WTC11 (cell line): Measurements from ENCODE around the gene IFNA1. TPM values are rescaled to one million over a fixed set of nuclear protein-coding genes. Genes with fewer than 3 reads are reported as not detected.

Experiments used
- ATAC-seq: fragments of 200-7000 bp; cut with Tn5 transposase; 2 replicates; pipeline ENCODE4 v1.10.0; 2021; ENCODE audit warnings: mild to moderate bottlenecking, moderate library complexity
- CTCF ChIA-PET: fragments of 300-600 bp; sonication (Branson Sonifier 250); formaldehyde crosslinking; loops from one replicate; lab custom pipeline; 2021; ENCODE audit warnings: antibody characterized with exemption; lab: Charles Lee
- POLR2A ChIA-PET: fragments of 350-600 bp; sonication (Branson Sonifier 250); formaldehyde crosslinking; loops from one replicate; lab custom pipeline; 2021; ENCODE audit warnings: antibody characterized with exemption; lab: Charles Lee
- DNase-seq: peaks from one replicate; pipeline ENCODE4 v3.0.0; 2021; ENCODE audit warnings: low spot score
- H3K27ac Mint-ChIP-seq: 2 replicates; pipeline ENCODE4 v1.8.0; 2021; ENCODE audit warnings: mixed read lengths
- H3K27me3 Mint-ChIP-seq: 2 replicates; pipeline ENCODE4 v1.8.0; 2021; ENCODE audit warnings: low read depth, mild to moderate bottlenecking, moderate library complexity, mixed read lengths
- H3K36me3 Mint-ChIP-seq: 2 replicates; pipeline ENCODE4 v1.8.0; 2021; ENCODE audit warnings: mixed read lengths
- H3K4me1 Mint-ChIP-seq: 2 replicates; pipeline ENCODE4 v1.8.0; 2022; ENCODE audit warnings: mixed read lengths
- H3K4me3 Mint-ChIP-seq: 2 replicates; pipeline ENCODE4 v1.8.0; 2021; ENCODE audit warnings: mild to moderate bottlenecking, moderate library complexity, mixed read lengths
- H3K9me3 Mint-ChIP-seq: 2 replicates; pipeline ENCODE4 v1.8.0; 2021; ENCODE audit warnings: mixed read lengths
- ATF2 ChIP-seq: sonication (generic); formaldehyde crosslinking; IDR thresholded peaks from 2 replicates; pipeline ENCODE4 v1.8.1; 2022; ENCODE audit warnings: low read depth, missing genetic modification reagents, borderline replicate concordance
- ATF6 ChIP-seq: sonication (generic); formaldehyde crosslinking; IDR thresholded peaks from 2 replicates; pipeline ENCODE4 v1.8.1; 2023; ENCODE audit warnings: mild to moderate bottlenecking, missing genetic modification reagents
- CREM ChIP-seq: sonication (generic); formaldehyde crosslinking; IDR thresholded peaks from 2 replicates; pipeline ENCODE4 v1.8.1; 2022; ENCODE audit warnings: mild to moderate bottlenecking, missing genetic modification reagents, moderate library complexity
- ELF4 ChIP-seq: sonication (generic); formaldehyde crosslinking; IDR thresholded peaks from 2 replicates; pipeline ENCODE4 v1.8.1; 2022; ENCODE audit warnings: low read depth, mild to moderate bottlenecking, moderate library complexity, missing genetic modification reagents
- ERG ChIP-seq: fragments of 250-450 bp; sonication (Bioruptor Pico); IDR thresholded peaks from 2 replicates; pipeline ENCODE4 v1.8.0; 2021; ENCODE audit warnings: mild to moderate bottlenecking
- ESRRA ChIP-seq: sonication (generic); formaldehyde crosslinking; IDR thresholded peaks from 2 replicates; pipeline ENCODE4 v1.8.1; 2022; ENCODE audit warnings: mild to moderate bottlenecking, missing genetic modification reagents, borderline replicate concordance
- ETV6 ChIP-seq: sonication (generic); formaldehyde crosslinking; IDR thresholded peaks from 2 replicates; pipeline ENCODE4 v1.8.1; 2022; ENCODE audit warnings: mild to moderate bottlenecking, missing genetic modification reagents
- FOXJ3 ChIP-seq: sonication (generic); formaldehyde crosslinking; IDR thresholded peaks from 2 replicates; pipeline ENCODE4 v1.9.0; 2021; ENCODE audit warnings: missing genetic modification reagents, mild to moderate bottlenecking, borderline replicate concordance
- FOXP1 ChIP-seq: sonication (generic); formaldehyde crosslinking; IDR thresholded peaks from 2 replicates; pipeline ENCODE4 v1.8.0; 2022; ENCODE audit warnings: missing genetic modification reagents, mild to moderate bottlenecking, moderate library complexity, borderline replicate concordance
- GRHL2 ChIP-seq: fragments of 250-450 bp; sonication (Bioruptor Pico); IDR thresholded peaks from 2 replicates; pipeline ENCODE4 v1.8.0; 2022; ENCODE audit warnings: mild to moderate bottlenecking, moderate library complexity; ENCODE audit not compliant: insufficient replicate concordance, severe bottlenecking
- HMGA2 ChIP-seq: fragments of 250-450 bp; sonication (Bioruptor Pico); IDR thresholded peaks from 2 replicates; pipeline ENCODE4 v1.4.0; 2021; ENCODE audit warnings: mild to moderate bottlenecking, moderate library complexity
- JAZF1 ChIP-seq: fragments of 250-450 bp; sonication (Bioruptor Pico); IDR thresholded peaks from 2 replicates; pipeline ENCODE4 v1.9.0; 2021; ENCODE audit warnings: moderate library complexity, mild to moderate bottlenecking, inconsistent platforms
- KAT7 ChIP-seq: sonication (generic); formaldehyde crosslinking; IDR thresholded peaks from 2 replicates; pipeline ENCODE4 v1.8.1; 2023; ENCODE audit warnings: missing genetic modification reagents, mild to moderate bottlenecking, borderline replicate concordance
- NFYB ChIP-seq: sonication (generic); formaldehyde crosslinking; conservative IDR thresholded peaks from 2 replicates; pipeline ENCODE4 v1.8.0; 2022; ENCODE audit warnings: low read depth, missing genetic modification reagents
- USF2 ChIP-seq: sonication (generic); formaldehyde crosslinking; IDR thresholded peaks from 2 replicates; pipeline ENCODE4 v1.8.1; 2023; ENCODE audit warnings: mild to moderate bottlenecking, missing genetic modification reagents, moderate library complexity
- ZBTB43 ChIP-seq: sonication (generic); formaldehyde crosslinking; IDR thresholded peaks from 2 replicates; pipeline ENCODE4 v1.8.1; 2023; ENCODE audit warnings: mild to moderate bottlenecking, missing genetic modification reagents
- ZNF121 ChIP-seq: sonication (generic); formaldehyde crosslinking; IDR thresholded peaks from 2 replicates; pipeline ENCODE4 v1.8.0; 2023; ENCODE audit warnings: missing genetic modification reagents
- ZNF425 ChIP-seq: fragments of 250-450 bp; sonication (Bioruptor Pico); conservative IDR thresholded peaks from 2 replicates; pipeline ENCODE4 v1.9.0; 2021; ENCODE audit warnings: mild to moderate bottlenecking
- total RNA-seq: library from RNA; stranded (reverse); gene quantifications from 3 replicates; pipeline ENCODE4 v1.2.3, GENCODE V29; 2021

IFNA1 gene
- total RNA-seq, 1 experiment from 2014 or later, result not detected

GRCh38 chr9:21470126-21470525 is 29.9 kb downstream of the IFNA1 start (continued):
- TF ChIP-seq ZBTB43 (no peak), ZNF425 (CRISPR knock-in tag) (no peak), FOXJ3 (CRISPR knock-in tag) (no peak), ELF4 (CRISPR knock-in tag) (no peak), CREM (CRISPR knock-in tag) (no peak), FOXP1 (CRISPR knock-in tag) (no peak), ZNF121 (CRISPR knock-in tag) (no peak)
- TF ChIP-seq, all 79 proteins: peak for 0

- Mint-ChIP-seq H3K9me3 (no peaks in the 10 kb centered on the region), H3K36me3 (no peaks in the 10 kb centered on the region), H3K27me3 (no peaks in the 10 kb centered on the region), H3K4me3 (no peak overlapping the region), H3K27ac (no peak overlapping the region), H3K4me1 (peaks cover 9% of the 10 kb centered on the region)
- DNase-seq (no peak), ATAC-seq (peak; percentile 53; the same call in 1 of the 2 replicates)
- ChIA-PET CTCF (interaction anchor here (1.0 to 1.3 kb wide), 2 partner anchors 39 to 64 kb away, joined by 3 read pairs; partner anchors contain the start of gene IFNA8), POLR2A (no interaction called here)
- TF ChIP-seq USF2 (CRISPR knock-in tag), result no peak
- TF ChIP-seq ATF6, result no peak
- TF ChIP-seq KAT7, result no peak
- no peak for TF ChIP-seq JAZF1 (CRISPR knock-in tag)
- no peak for TF ChIP-seq NFYB (CRISPR knock-in tag)
- no peak for TF ChIP-seq ETV6
- no peak for TF ChIP-seq ESRRA (CRISPR knock-in tag)
- no peak for TF ChIP-seq ATF2
- TF ChIP-seq HMGA2 (CRISPR knock-in tag), result no peak
- no peak for TF ChIP-seq ERG (CRISPR knock-in tag)
- TF ChIP-seq GRHL2 (CRISPR knock-in tag), result no peak
- no peak for TF ChIP-seq ZNF121 (CRISPR knock-in tag)
- TF ChIP-seq ZBTB43, result no peak
These were observed 33.0 kb downstream of the IFNA1 start for GRCh38 chr9:21473236-21473635.
